ENCODE data around the gene NKAP. TPM values are rescaled to one million over a fixed set of nuclear protein-coding genes. Genes with fewer than 3 reads are reported as not detected.
"Not testable (repeated sequence)": the region's sequence is repeated elsewhere in the genome, so short reads cannot be mapped to it uniquely, and the experiment has no call there.

NKAP gene
- total and polyA plus RNA-seq, 2 donors (not counting 1 experiment from before 2014, with no cell fraction given) = 4.1 TPM

DNA sequence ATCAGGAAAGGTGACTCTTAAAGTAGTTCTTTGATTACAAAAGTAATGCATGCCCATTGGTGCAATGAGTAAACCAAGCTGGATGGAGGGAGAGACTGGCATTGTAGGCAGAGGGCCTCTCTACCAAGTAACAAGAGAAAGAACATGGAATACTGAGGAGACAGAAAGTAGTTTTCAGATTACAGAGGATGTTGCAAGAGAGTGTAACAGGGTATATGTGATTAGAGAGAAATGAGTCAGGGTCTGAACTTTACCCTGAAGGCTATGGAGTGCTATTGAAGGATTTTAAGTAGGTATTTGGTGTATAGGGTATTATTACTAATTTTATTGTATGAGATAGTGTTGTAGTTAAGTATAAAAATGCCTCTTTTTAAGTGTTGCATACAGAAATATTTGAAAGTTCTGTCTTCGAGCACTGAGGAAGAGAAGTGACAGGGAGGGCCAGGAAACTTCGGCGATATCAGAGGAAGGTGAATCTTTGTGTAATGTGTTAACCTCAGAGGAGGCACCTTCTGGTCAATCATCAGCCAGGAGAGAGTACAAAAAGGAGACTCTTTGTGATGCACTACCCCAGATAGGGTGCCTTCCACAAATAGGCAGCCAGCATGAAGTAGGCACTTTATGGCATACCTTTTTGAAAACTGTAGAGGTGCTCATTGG, 8.2 kb downstream of the NKAP start:
- H3K4me2 ChIP-seq (ENCODE audit: extremely low read depth, insufficient read depth, low read length) = no peak overlapping the region

DNA sequence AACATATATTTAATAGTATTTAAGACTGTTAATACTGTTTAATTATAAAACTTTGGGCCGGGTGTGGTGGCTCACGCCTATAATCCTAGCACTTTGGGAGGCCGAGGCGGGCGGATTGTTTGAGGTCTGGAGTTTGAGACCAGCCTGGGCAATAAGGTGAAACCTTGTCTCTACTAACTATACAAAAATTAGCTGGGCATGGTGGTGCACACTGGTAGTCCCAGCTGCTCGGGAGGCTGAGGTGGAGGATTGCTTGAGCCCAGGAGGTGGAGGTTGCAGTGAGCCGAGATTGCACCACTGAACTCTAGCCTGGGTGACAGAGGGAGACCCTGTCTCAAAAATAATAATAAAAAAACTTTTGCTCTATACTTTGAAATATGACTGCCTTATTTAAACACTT, 21.2 kb downstream of the NKAP start:
- H3K9ac ChIP-seq (ENCODE audit: insufficient read depth, low read length); H3K9me3 ChIP-seq (ENCODE audit: control insufficient read depth, insufficient read depth, low read depth, low read length); H3K4me3 ChIP-seq (replicated peaks in 1 of 4; ENCODE audit: control extremely low read depth in 1 of 4, insufficient read depth in 1 of 4, low read depth in 3 of 4, low read length in 4 of 4); H3K27me3 ChIP-seq (ENCODE audit: control insufficient read depth, insufficient read depth, low read length); H3K4me2 ChIP-seq (ENCODE audit: extremely low read depth, insufficient read depth, low read length); H3K36me3 ChIP-seq (ENCODE audit: control insufficient read depth, insufficient read depth, low read length); DNase-seq (ENCODE audit: low read depth in 2 of 2); H3K27ac ChIP-seq (ENCODE audit: insufficient read depth, low read length); H2AFZ ChIP-seq (ENCODE audit: low read length); H3K79me2 ChIP-seq (ENCODE audit: control insufficient read depth, insufficient read depth, low read length); H3K4me1 ChIP-seq (ENCODE audit: control insufficient read depth, extremely low read depth, insufficient read depth, low read length); H4K20me1 ChIP-seq (ENCODE audit: control insufficient read depth, extremely low read depth, insufficient read depth, low read length): not testable (repeated sequence)

More for the DNA sequence above, 8.2 kb downstream of the NKAP start:
- Histone ChIP-seq H3K27ac (ENCODE audit: insufficient read depth, low read length) (no peak overlapping the region), H3K36me3 (ENCODE audit: control insufficient read depth, insufficient read depth, low read length) (no peaks in the 10 kb centered on the region), H3K27me3 (ENCODE audit: control insufficient read depth, insufficient read depth, low read length) (no peaks in the 10 kb centered on the region), H4K20me1 (ENCODE audit: control insufficient read depth, extremely low read depth, insufficient read depth, low read length) (no peaks in the 10 kb centered on the region), H3K79me2 (ENCODE audit: control insufficient read depth, insufficient read depth, low read length) (no peaks in the 10 kb centered on the region), H3K9me3 (ENCODE audit: control insufficient read depth, insufficient read depth, low read depth, low read length) (no peaks in the 10 kb centered on the region), H3K4me1 (ENCODE audit: control insufficient read depth, extremely low read depth, insufficient read depth, low read length) (no peaks in the 10 kb centered on the region), H3K4me3 (replicated peaks in 1 of 4; ENCODE audit: control extremely low read depth in 1 of 4, insufficient read depth in 1 of 4, low read depth in 3 of 4, low read length in 4 of 4) (no peak overlapping the region), H2AFZ (ENCODE audit: low read length) (no peak overlapping the region), H3K9ac (ENCODE audit: insufficient read depth, low read length) (no peak overlapping the region)
- DNase-seq (ENCODE audit: low read depth in 2 of 2) = peak in 1 of 2 donors; percentile 24
- no peak for TF ChIP-seq EZH2 (IDR thresholded peaks at IDR 0.05; ENCODE audit: low read length, missing control alignments)
- TF ChIP-seq, protein P1, sequence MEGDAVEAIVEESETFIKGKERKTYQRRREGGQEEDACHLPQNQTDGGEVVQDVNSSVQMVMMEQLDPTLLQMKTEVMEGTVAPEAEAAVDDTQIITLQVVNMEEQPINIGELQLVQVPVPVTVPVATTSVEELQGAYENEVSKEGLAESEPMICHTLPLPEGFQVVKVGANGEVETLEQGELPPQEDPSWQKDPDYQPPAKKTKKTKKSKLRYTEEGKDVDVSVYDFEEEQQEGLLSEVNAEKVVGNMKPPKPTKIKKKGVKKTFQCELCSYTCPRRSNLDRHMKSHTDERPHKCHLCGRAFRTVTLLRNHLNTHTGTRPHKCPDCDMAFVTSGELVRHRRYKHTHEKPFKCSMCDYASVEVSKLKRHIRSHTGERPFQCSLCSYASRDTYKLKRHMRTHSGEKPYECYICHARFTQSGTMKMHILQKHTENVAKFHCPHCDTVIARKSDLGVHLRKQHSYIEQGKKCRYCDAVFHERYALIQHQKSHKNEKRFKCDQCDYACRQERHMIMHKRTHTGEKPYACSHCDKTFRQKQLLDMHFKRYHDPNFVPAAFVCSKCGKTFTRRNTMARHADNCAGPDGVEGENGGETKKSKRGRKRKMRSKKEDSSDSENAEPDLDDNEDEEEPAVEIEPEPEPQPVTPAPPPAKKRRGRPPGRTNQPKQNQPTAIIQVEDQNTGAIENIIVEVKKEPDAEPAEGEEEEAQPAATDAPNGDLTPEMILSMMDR (conservative IDR thresholded peaks at IDR 0.05 in 1 of 2, IDR thresholded peaks at IDR 0.05 in 1 of 2; ENCODE audit: low read depth in 1 of 2, low read length in 2 of 2) = no peak

DNA sequence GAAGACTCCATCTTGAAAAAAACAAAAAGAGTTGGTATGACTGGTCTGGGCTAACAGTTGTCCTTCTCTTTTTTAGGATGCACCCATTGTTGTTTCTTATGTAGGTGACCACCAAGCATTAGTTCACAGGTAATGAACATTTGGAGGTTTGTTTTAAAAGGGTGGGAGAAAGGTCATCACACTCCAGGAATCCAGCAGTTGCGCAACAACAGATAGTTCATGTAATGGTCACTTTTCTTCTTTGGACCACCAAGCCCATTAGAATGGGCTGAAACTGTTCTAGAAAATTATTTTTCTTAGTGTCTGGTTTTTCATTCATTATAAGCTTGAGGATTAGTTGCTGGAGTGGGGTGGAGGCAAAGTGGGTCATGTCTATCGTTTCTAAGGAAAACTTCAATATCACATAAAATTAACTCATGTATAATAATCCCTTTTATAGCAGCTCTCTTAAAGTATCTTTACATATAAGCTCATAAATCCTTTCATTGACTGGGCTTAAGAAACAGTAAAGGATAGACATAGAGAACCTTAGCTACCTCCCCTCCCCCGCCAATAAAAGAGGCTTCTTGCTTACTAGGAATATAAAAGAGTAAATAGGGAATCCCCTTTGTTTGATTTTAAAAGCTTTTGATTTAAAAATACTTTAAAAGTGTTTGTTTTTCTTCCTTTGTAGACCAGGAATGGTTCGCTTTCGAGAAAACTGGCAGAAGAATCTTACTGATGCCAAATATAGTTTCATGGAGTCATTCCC, 23.5 kb downstream of the NKAP start:
- no peak for DNase-seq (ENCODE audit: low read depth in 2 of 2)
- no peaks in the 10 kb centered on the region for H3K27me3 ChIP-seq (ENCODE audit: control insufficient read depth, insufficient read depth, low read length)
- H3K36me3 ChIP-seq (ENCODE audit: control insufficient read depth, insufficient read depth, low read length) = no peaks in the 10 kb centered on the region
- no peak overlapping the region for H3K4me2 ChIP-seq (ENCODE audit: extremely low read depth, insufficient read depth, low read length)
- no peak for TF ChIP-seq EZH2 (IDR thresholded peaks at IDR 0.05; ENCODE audit: low read length, missing control alignments)
- TF ChIP-seq, protein P1 (conservative IDR thresholded peaks at IDR 0.05 in 1 of 2, IDR thresholded peaks at IDR 0.05 in 1 of 2; ENCODE audit: low read depth in 1 of 2, low read length in 2 of 2) = no peak
- no peaks in the 10 kb centered on the region for H3K79me2 ChIP-seq (ENCODE audit: control insufficient read depth, insufficient read depth, low read length)
- H3K4me1 ChIP-seq (ENCODE audit: control insufficient read depth, extremely low read depth, insufficient read depth, low read length) = no peaks in the 10 kb centered on the region
- H3K4me3 ChIP-seq (replicated peaks in 1 of 4; ENCODE audit: control extremely low read depth in 1 of 4, insufficient read depth in 1 of 4, low read depth in 3 of 4, low read length in 4 of 4) = no peak overlapping the region
- H2AFZ ChIP-seq (ENCODE audit: low read length) = no peak overlapping the region
- H3K9ac ChIP-seq (ENCODE audit: insufficient read depth, low read length) = no peak overlapping the region
- H3K27ac ChIP-seq (ENCODE audit: insufficient read depth, low read length) = no peak overlapping the region
- H4K20me1 ChIP-seq (ENCODE audit: control insufficient read depth, extremely low read depth, insufficient read depth, low read length) = no peaks in the 10 kb centered on the region
- no peaks in the 10 kb centered on the region for H3K9me3 ChIP-seq (ENCODE audit: control insufficient read depth, insufficient read depth, low read depth, low read length)
